HT-29 (cell line): ENCODE data around the gene ARID3B. TPM values are rescaled to one million over a fixed set of nuclear protein-coding genes. Genes with fewer than 3 reads are reported as not detected.
"Not testable (repeated sequence)": the region's sequence is repeated elsewhere in the genome, so short reads cannot be mapped to it uniquely, and the experiment has no call there.

Experiments used
- DNase-seq: peaks from one replicate; pipeline ENCODE4 v3.0.0-alpha.2; 2015; ENCODE audit warnings: low spot score
- total RNA-seq: library from RNA; depleted of rRNA; stranded (reverse); fragments of >200 nt; shearing (Covaris generic); gene quantifications from 2 replicates; pipeline ENCODE4 v1.2.3, GENCODE V29; 2014

The ARID3B gene
- total RNA-seq, 1 experiment from 2014 or later: 4.4 TPM

DNA sequence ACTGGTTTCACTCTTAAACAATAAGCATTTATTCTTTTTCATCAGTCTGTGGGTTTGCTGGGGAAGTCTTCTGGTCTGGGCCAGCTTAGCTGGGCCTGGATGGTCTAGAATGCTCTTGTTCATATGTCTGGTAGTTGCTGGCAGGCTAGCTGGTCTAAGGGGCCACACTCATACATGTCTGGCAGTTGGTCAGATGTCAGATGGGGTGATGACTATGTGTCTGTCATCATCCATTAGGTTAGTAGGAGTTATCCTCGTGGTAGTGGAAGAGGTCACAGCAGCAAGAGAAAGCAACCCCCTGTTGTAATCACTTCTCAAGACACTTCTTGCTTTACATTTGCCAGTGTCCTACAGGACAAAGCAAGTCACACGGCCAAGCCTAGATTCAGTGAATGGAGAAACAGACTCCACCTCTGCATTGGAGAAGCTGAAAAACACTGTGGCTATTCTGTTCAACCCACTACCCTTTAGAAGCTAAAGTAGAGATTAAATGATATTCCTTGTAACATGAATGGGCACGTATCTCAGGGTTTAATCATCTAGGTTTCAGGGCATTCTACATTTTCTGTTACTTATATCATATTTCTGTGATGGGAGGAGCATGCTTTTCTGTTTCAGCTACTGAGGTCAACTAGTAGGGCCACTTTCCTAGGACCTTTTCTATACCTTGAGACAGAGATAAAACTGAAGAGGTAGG lies 5.5 kb upstream of the ARID3B start:
- DNase-seq: no peak

DNA sequence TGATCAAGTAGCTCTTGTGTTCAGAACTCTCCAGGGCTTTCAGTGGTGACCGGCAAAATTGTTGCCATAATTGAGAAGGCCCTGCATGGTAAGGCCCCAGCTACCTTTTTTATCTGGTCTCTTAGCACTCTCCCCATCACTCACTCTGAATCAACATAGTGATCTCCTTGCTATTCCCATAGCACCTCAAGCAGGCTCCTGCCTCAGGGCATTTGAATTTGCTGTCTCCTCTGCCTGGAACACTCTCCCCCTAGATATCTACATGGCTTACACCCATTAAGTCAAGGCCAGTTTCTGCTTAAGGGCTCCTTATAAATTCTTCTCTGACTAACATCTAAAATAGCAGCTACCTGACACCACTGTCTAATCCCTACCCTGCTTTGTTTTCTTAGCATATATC lies 3.3 kb upstream of the ARID3B start:
- no peak for DNase-seq

GRCh38 chr15:74539521-74539920 lies 1.5 kb upstream of the ARID3B start:
- DNase-seq: not testable (repeated sequence)

- DNase-seq: no peak
Observed at GRCh38 chr15:74540161-74540760, 759 bp upstream of the ARID3B start.

DNA sequence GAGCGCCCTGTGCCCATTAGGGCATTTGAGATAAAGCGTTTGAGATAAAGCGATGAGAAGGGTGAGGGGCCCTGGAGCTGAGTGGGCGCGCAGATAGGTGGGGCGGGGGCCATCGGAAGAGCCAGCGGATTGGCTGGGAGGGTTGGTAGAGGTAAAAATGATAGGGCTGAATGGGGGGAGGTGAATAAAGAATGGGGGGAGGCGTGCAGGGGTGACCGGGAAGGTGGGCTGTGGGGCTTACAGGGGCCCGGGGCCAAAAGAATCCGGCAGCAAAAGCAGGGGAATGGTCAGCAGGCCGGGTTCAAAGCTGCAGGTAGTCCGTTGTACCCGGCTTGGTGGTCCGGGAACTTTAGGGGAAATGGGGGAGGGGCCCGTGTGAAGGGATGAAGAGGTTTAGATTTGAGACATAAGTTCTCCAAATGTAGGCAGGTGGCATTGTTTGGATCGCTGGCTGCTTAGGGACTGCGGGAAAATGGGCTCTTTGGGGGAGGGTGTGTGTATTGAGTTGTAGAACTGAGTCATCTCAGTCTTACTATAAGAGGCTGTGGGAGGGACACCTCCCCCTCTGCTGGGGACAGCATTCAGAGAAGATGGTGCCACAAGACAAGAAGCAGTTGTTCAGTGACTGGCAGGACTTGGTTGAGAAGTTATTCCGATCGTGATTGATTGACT lies 610 bp downstream of the ARID3B start:
- DNase-seq: peak; percentile 42

DNA sequence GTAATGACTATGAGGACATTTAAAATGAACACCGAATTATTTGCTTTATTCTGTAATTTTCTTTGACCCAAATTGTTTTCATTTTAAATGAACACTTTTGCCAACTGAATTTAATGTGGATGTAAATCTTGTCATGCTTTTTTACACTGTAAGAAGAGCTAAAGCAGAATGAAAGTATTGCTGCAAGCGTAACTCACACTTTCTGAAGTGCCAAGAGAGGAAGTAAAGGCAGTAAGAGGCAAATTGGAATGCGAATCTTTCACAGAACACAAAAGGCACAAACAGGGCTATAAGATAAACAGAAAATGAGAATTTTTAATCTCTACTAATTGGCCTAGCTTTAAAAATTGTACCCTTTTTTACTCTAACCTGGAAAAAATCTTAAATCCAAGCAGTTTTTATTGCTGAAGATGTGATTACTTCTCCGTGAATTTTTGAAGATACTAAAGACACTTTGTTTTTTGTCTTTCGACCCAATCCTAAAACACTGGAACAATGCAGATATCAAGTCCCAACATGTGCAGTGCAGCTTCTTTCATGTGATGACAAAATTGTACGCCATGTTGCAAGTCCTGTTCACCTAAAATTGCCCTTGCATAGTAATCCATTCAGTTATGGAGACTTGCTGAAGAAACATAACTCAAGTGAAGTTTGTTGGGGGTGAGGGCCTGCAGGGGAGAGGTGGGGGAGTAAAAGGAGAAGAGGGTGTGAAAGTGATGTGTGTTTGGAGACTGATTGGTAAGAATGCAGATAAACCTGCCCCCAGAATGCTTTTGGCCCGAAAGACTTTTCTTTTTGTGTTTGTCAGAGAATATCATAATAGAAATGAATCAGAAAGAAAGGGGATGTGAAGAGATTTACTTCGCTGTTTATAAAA lies 1.4 kb downstream of the ARID3B start:
- DNase-seq: no peak

GRCh38 chr15:74543043-74543422 lies 2.0 kb downstream of the ARID3B start:
- DNase-seq: no peak

DNA sequence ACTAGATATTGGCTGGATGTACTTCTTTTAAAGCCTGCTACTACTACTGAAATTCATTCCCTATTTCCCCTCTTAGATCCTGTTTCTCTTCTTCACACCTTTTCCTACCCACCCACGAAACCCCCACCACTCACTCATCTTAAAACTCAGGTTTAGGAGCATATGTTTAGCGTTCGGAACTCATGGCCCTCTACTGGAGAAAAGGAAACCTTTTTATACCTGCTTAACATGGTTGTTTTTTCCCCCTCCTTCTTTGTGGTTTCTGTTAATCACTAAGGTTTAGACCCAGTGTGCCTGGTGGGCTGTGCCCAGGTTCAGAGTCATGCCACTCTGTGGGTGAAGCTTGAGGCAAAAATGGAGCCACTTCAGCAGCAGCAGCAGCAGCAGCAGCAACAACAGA lies 2.6 kb downstream of the ARID3B start:
- peak; percentile 23 for DNase-seq

GRCh38 chr15:74545086-74545485 lies 4.1 kb downstream of the ARID3B start:
- no peak for DNase-seq

GRCh38 chr15:74545776-74546656 lies 5.0 kb downstream of the ARID3B start:
- DNase-seq: peak; percentile 99

GRCh38 chr15:74547616-74548015 lies 6.6 kb downstream of the ARID3B start:
- DNase-seq: no peak

- no peak for DNase-seq
Observed at GRCh38 chr15:74548241-74548640, 7.2 kb downstream of the ARID3B start.

- no peak for DNase-seq
Observed at GRCh38 chr15:74549816-74550215, 8.8 kb downstream of the ARID3B start.

DNA sequence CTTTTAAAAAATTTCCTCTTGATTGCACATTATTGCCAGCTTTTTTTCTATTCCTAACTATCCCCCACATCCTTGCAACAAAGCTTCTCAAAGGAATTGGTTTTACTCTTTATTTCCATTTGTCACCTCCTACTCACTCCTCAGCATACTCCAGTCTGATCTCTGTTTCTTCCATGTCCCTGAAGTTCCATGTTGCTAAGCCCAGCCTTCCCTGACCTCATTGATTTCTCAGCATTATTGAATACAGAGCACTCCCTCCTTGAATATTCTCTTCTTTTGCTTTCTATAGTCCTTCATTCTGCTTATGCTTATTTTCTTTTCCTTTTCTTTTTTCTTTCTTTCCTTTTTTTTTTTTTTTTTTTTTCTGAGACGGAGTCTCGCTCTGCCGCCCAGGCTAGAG lies 10.7 kb downstream of the ARID3B start:
- DNase-seq: no peak

DNA sequence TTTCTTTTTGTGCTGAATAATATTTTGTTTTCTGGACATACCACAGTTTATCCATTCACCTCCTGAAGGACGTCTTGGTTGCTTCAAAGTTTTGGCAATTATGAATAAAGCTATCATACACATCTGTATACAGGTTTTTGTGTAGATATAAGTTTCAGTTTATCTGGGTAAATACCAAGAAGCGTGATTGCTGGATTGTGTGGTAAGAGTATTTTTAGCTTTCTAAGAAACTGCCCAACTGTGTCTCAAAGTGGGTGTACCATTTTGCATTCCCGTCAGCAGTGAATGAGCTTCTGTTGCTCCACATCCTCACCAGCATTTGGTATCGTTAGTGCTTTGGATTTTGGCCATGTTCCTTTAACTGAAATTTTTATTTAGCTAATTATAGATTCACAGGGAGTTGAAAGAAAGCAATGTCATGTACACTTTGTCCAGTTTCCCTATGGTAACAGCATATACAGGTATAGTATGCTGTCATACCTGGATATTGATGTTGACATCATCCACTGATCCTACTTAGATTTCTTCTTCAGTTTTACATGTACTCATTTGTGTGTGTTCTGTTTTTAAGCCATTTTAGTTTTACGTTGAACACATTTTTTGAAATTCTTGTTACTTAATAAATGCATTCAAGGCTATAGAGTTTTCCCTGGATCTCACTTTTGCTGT lies 11.9 kb downstream of the ARID3B start:
- no peak for DNase-seq

DNA sequence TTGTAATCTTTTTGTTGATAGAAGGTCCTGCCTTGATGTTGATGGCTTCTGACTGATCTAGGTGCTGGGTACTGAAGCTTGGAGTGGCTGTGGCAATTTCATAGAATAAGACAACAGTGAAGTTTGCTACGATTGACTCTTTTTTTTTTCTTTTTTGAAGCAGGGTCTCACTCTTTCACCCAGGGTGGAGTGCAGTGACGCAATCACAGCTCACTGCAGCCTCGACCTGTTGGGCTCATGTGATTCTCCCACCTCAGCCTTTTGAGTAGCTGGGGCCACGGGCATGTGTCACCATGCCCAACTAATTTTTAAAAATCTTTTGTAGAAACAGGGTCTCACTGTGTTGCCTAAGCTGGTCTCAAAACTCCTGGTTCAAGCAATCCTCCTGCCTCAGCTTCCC lies 14.2 kb downstream of the ARID3B start:
- DNase-seq: no peak

DNA sequence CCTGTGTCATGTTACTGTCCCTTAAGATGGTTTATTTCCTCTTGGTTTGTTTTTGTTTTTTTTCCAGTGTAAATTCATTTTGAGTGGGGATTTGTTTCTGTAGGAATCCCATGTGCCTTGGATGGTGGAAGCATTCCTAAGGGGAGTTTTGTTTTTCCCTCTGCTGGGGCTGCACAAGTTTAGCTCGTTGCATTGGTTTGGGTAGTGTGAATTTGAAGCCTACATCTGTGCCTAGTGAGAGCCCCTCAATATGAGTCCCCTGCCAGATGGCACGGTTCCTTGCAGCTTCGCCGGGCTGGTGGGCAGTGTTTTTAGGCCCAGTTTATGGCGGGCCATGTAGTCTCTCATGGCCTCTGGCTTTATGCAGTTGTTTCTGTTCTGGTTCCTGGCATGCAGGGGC lies 17.7 kb downstream of the ARID3B start:
- no peak for DNase-seq

DNA sequence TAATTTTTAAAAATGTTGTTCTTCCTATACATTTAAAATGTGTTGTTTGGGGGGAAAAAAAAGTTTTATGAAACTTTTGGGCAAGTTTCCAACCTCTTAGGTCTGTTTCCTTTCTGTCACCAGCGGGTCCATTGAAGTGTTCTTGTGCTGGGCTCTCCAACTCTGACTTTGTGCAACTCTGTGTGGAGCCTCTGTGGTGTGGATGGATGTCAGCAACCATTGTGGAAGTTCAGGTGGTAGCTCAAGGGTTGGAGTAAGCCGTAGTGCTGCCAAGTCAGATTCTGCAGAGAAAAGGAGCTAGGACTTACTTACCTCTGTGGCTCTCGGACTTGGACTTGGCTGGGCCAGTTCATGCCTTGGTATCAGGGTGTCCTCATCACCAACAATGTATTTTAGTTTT lies 22.4 kb downstream of the ARID3B start:
- no peak for DNase-seq

- DNase-seq: no peak
Observed at GRCh38 chr15:74564182-74564581, 23.2 kb downstream of the ARID3B start.

DNA sequence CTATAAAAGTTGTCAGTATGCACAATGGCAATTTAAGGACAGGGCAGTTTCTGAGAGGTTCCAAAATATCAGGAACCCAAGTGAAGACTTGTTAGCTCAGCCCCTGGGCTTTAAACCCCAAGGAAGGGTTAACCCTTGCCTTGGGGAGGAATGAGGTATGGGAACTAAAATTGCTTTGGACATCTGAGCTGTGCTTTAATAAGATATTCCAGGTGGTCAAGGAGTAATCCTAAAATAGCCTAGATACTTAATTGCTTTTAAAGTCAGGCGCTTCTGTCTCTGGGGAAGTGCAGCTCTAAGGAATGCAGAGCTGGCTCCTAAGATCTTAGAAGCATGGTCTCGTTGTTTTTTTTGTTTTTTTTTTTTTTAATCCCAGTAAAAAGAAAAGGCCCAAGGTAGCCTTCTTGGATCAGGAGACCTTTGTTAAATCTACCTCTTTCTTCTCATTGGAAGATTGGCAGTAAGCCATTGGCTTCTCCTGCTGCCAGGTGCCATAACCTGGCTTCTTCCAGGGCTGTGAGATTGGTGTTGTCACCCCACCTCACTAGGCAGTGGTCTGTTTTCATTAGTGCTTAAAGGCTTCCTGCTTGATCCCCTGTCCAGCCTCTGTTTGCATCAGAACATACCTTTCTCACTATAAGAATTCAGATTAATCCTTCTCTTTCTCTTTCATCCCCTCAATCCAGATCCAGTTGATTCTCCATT lies 24.5 kb downstream of the ARID3B start:
- no peak for DNase-seq
